ENCODE data around the gene ZNF804A. TPM values are rescaled to one million over a fixed set of nuclear protein-coding genes. Genes with fewer than 3 reads are reported as not detected.

Gene ZNF804A
- 0.10 and 0.24 TPM in 2 replicates for total RNA-seq (2014; rRNA removed; shearing (Covaris generic))

DNA sequence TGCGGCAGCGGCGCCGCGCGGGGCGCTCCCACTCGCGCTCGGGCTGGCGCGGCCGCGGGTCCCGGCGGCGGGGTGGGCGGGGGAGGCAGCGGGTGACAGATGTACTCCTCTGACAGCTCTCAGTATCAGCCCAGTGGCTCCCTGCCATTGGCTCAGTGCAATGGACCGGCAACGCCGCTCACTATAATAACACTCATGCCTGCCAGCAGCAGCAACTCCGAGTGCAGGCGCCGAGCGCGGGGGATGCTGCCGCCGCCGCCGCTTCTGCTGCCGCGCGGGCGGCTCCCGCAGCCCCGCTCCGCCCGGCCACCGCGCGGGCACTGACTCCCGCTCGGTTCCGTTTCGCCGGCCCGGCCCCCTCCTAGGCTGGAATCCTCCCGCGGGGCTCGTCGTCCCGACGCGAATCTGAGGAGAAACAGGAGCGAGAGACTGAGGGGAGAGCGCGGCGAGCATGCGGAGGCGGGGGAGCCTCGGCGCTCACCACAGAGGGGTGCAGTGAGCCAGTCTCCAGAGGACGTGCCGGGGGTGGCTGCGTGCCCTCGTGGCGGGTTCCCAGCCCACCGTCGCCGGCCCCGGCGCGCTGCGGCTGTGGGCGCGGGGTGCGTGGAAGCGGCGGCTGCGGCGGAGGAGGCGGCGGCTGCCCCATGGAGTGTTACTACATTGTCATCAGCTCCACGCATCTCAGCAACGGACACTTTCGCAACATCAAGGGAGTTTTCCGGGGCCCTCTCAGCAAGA lies at the start of gene ZNF804A:
Gene ZNF804A (plus strand): TSS at position 214 of the 738 bp plus-strand sequence. CDS start 431 bp downstream, at position 645.
- peak; percentile 35 for DNase-seq (ENCODE audit: low read depth)

DNA sequence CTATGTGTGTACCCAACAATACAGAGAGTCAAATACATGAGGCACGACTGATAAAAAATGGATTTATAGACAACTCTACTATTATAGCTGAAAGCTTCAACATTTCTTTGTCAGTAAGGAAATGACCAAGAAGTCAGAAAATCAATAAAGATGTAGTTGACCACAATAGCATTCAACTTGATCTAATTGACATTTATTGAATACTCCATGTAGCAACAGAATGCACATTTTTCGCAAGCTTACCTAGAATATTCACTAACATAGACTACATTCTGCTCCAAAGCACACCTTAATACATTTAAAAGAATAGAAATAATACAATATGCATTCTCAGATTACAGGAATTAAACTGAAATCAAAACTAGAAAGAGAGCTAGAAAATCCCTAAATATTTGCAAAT lies 49.2 kb upstream of the ZNF804A start:
- DNase-seq (ENCODE audit: low read depth), result no peak

DNA sequence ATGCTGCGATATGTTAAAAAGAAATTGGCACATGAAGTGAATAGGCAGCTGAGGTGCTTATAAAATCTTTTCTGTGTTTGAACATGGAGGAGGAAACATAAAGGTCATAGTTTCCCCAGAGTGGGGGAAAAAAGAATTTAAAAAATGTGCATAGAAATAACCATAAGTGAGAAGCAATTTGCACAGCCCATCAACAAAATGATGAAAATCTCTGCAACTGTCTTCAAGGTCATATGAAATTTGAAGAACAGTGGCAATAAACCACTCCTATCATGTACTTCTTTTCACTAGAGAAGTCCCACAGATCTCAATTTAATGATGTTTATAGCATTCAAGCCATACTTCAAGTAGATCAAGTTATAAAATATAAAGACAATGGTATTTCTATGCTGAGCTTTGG lies 46.7 kb upstream of the ZNF804A start:
- no peak for DNase-seq (ENCODE audit: low read depth)

DNA sequence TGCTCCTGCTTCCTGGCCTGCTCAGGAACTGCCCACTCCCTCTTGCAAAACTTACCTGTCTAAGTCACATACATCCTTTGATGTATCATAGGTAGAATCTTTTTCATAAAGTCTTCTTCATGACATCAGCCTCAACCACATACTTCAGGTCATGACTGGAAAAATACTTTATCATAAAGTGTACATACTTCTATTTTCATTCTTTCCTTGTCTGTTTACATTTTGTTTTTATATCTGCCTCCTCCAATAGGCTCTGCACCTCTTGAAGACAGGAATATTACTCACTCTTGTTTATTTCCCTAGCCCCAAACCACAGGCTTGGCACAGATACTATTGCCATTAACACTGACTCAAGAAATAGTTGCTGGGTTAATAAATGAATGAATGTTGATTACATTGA lies 43.6 kb upstream of the ZNF804A start:
- DNase-seq (ENCODE audit: low read depth), result no peak

DNA sequence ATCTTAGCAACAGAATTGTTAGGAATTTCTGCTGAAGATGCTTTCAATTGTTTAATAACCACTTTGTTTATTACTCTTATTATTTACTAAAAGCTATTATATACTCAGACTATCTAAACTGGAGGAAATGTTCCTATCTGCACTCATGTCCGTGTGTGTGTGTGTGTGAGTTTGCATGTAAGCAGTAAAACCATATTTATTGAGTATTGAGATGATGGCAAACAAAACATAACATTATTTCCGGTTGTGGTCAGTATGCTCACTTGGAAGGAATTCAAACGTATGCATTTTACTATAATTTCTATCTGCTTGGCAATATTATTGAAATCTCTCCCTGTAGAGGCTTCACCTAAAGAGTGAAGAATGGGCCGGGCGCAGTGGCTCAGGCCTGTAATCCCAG lies 43.0 kb upstream of the ZNF804A start:
- no peak for DNase-seq (ENCODE audit: low read depth)

DNA sequence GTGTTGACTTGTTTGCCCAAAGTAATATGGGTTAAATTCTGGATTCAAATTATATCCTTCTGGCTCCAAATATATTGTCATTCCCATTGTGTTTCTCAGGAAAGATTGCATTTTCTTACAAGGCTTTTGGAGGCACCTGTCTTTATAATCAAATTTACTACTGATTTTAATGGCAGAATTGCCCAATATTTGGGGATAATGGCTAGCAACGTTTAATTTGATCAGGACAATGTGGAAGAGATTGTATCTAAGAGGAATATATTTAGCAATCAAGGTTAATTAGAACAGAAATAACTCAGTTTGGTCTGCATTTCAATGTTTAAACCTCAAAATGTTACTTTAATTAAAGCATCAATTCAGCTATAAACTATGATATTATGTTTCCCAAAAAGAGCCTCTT lies 41.7 kb upstream of the ZNF804A start:
- DNase-seq (ENCODE audit: low read depth), result no peak

DNA sequence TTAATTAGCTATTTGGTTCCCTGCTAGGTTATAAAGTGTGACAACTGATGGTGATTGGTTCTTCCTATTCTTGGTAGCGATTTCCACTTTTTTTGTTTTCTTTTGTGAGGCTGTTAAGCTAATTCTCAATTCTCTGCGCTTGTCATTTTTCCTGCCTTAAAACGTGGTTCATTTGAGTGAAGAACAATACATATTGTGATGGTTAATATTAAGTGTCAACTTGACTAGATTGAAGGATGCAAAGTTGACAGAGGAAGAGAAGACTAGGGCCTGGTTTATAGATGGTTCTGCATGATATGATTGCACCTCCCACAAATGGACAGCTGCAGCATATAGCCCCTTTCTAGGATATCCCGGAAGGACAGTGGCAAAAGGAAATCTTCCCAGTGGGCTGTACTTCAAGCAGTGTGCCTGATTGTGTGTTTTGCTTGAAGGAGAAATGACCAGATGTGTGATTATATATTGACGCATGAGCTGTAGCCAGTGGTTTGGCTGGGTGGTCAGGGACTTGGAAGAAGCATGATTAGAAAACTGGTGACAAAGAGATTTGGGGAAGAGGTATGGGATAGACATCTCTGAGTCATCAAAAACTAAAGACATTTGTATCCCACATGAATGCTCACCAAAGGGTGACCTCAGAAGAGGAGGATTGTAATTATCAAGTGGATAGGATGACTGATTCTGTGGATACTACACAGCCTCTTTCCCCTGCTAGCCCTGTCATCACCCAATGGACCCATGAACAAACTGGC lies 39.4 kb upstream of the ZNF804A start:
- DNase-seq (ENCODE audit: low read depth), result peak; percentile 2

DNA sequence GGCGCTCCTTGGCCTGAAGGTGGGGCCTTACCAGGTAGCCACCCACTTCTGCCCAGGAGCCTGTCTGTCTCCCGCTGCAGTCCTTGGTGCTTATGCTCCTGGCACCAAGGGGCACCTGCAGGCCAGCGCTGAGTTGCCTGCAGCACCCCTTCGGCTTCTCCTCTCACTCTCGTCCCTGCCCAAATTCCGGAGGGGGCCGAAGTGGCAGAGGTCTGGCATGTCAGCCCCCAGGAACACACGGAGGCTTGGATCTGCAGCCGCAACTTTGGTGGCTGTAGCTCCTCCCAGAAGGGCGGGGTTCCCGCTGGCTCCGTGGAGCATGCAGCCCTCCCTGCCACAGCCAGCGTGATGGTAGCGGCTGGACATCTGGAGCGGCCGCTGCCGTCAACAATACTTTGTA lies 37.7 kb upstream of the ZNF804A start:
- no peak for DNase-seq (ENCODE audit: low read depth)

DNA sequence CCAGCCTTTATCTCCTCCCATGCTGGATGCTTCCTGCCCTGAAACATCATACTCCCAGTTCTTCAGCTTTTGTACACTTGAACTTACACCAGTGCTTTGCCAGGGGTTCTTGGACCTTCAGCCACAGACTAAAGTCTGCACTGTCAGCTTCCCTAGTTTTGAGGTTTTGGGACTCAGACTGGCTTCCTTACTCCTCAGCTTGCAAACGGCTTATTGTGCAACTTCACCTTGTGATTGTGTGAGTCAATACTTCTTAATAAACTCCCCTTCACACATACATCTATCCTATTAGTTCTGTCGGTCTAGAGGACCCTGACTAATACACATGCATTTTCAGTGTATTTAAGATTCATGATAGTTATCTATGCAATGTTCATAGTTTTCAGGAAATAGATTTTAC lies 35.8 kb upstream of the ZNF804A start:
- DNase-seq (ENCODE audit: low read depth), result no peak

DNA sequence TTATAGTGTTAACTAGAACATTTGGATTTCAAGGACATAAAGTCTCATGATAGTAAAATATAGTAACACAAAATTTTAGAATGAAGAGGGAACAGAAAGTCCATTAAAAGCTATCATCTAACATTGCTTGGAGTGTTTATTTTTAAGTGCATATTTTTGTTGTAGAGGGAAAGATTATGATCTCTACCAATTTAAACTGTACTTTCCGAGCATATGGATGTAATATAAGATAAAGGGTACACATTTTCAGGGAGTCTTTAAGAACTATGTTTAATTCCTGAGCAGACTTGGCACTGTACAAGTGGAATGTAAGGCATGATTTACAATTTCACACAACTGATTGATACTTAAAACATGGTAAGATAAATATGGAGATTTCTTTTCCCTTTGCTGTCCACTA lies 34.2 kb upstream of the ZNF804A start:
- no peak for DNase-seq (ENCODE audit: low read depth)

DNA sequence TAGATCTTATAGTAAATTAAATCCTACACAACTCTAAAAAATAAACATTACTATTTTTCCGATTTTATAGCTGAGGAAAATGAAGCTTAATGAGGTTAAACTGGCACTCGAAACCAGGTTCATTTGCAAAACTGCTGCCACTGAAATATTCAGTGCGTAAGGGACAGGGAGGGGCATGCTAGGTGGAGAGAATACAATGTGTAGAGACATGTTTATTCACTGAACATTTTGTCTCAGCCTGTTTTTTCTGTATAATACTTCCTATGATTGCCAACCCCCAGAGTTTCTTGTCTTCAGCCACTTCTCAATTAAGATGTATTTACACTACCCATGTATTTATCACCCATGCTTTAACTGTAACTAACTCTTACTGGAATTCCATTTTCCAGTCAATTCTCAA lies 31.6 kb upstream of the ZNF804A start:
- no peak for DNase-seq (ENCODE audit: low read depth)

DNA sequence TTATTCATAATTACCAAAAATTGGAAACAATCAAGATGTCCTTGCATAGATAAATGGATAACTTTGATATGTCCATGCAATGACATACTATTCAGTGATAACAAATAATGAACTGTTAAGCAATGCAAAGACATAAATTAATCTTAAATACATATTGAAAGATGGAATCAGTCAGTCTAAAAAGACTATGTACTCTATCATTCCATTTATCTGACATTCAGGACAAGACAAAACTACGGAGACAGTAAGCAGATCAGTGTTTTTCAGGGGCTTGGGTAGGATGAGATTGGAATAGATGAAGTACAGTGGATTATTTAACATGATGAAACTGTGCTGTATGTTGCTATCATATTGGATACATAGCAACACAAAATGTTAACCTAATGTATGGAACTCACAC lies 21.3 kb upstream of the ZNF804A start:
- DNase-seq (ENCODE audit: low read depth), result no peak

DNA sequence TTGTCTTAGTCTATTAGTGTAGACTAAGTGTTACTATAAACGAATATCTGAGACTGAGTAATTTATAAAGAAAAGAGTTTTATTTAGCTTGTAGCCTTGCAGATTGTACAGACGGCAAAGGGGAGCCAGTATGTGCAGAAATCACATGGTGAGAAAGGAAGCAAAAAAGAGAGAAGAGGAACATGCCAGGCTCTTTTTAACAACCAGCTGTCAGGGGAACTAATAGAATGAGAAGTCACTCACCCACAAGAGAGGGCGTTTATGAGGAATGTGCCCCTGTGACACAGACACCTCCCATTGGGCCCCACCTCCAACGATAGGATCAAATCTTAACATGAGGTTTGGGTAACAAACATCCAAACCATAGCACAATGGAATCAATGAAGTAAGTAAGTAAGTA lies 20.6 kb upstream of the ZNF804A start:
- no peak for DNase-seq (ENCODE audit: low read depth)

DNA sequence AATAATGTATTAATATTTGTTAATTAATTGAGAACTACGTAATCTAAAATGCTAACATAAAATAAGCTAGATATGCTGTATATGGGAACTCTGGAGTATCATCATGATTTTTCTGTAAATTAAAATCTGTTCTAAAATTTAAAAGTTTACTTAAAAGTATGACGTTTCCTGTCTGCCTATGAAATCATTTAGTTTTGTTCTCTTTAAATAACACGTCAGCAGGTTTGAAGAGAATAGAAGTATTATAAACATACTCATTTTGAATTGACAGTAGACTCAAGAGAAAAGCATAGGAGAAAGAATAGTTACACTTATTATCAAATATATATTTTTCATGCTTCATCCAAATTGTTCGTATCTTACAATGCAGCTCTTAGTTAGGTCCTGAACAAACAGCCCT lies 19.1 kb upstream of the ZNF804A start:
- no peak for DNase-seq (ENCODE audit: low read depth)

DNA sequence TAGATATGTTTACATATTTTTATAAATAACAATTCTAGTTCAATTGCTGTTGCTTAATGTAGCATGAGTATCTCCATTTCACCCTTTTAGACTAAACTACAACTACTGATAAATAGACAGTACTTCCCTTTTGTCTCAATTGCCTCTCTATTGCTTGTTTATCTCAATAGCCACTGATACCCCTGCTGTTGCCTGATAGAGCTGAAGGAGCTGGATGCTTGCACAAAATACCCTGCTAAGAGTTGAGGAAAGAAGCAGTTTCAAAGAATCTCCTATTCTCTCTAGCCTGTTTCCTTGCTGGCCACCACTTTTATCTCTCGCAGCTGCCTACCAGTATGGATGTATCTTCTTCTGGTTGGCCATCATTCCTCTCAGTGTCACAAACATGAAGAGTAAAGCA lies 16.9 kb upstream of the ZNF804A start:
- DNase-seq (ENCODE audit: low read depth), result no peak

DNA sequence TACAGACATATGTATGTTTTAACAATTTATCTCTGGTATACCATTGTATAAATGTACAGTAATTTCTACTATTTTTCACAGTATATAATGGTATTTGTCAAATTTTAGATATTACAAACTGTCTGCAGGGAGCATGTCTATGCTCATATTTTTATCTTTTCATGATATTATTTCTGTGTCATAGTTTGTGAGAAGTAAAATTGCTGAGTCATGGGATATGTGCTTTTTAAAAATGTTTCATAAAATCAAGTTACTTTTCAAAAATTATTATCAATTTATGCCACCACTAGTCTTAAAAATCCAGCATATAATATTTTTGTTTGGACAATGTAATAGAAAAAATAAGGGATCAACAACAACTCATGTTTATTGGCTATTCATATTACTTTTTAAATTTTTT lies 9.1 kb upstream of the ZNF804A start:
- no peak for DNase-seq (ENCODE audit: low read depth)

DNA sequence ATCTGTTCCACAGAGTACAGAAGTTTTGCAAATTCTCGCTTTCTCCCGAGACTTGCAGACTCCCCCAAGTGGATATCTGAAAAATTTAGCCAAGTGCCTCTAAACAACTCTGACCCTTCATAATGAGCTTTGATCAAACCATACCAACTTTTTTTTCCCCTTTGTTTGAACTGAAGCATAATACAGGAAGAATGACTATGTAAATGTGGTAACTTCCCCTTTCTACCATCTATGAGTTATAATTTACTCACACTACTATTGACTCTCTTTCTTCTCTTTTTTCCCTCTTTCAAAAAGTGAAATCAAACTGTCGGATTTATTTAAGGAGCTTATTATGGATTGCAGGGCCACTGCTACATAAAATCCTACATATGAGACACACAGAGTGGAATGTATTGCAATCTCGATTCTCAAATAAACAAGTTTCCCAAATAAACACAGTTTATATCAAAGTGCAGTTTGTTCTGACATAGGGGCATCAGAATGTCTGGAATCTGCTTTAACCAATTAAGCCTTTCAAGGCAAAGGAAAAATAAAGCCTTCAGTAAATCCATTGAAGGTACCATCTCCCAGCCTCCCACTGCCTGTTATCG lies 1.4 kb upstream of the ZNF804A start:
- no peak for DNase-seq (ENCODE audit: low read depth)

DNA sequence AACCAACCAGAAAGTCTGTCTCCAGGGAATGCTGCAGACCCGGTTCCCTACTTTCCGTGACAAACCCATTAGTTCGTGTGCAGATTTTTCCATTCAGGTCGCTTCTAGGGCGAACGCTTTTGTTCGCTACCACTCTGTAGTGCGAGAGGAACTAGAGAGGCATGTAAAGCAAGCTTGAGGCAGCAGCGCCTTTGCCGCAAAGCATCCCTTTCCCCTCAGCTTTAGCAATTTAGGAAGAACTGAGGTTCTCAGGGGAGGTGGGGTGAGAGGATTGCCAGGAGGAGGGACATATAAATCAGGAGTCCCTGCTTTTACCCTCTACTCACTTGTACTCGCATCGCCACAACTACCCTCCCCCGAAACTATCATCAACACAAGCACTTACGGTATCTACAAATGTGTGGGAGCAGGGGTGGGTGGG lies 748 bp upstream of the ZNF804A start:
- DNase-seq (ENCODE audit: low read depth), result peak; percentile 5

DNA sequence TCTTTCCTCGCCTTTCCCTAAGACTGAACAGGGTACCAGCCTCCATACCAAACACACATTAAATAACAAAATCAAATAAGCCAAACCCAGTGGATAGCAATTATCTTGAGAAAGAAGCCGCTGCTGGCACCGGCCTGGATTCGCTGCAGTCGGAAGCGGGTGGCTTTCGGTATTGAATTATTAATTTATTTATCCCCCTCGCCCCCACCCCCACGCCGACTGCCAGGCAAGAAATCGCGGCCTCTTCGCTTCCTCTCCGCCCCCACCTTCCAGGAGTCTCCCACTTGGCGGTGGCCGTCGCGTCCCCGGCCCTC lies 370 bp upstream of the ZNF804A start:
- no peak for DNase-seq (ENCODE audit: low read depth)

DNA sequence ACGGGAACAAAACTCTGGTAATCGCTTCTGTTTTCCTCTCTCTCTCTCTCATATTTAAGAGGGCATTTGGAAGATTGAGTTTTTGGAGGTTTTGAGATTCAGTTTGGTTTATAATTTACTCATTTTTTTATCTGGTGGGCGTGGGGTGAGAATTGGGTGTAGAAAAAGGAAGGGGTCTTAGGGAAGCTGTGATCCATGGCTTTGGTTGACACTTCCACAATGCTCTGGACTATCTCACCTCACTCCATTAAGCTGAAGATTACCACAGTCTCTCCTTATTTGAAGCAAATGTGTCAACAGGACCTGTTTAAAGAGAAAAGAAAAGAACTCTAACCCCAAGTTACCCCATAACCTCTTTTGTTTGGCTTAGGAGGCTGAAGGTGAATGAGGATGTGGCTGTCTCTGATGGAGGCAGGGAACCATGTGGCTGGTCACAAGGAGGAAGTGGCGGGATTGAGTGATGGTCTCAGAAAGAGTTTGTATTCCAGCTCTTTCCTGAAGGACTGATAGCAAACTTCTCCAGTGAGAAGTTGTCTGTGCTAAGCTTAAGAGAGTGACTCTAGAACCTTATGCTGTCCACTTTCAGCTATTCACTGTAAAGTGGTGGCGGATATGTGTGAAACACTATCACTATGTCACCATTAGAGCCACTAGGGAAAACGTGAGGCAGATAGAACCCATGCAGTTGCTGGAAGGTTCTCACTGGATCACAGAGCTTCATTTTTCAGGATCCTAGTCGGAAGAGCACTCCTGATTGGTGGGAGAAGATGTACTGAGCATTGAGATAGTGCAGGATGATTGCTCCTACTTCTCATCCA lies 934 bp downstream of the ZNF804A start:
- no peak for DNase-seq (ENCODE audit: low read depth)

DNA sequence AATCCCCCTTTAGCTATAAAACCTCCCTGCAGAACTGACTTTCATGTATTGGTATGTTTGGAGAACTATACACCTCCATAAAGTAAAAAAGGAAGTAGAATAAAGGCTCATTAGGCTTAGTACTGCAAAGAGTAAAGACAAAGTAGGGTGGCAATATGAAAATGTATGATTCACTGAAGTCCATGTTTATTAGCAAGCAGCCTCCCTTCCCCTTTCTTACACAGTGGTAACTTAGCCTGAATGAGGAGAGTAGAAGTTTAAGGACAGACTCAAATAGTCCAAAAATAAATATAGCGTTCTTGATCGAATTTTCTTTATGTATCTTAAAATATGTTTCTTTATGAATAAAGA lies 1.5 kb downstream of the ZNF804A start:
- DNase-seq (ENCODE audit: low read depth), result no peak

DNA sequence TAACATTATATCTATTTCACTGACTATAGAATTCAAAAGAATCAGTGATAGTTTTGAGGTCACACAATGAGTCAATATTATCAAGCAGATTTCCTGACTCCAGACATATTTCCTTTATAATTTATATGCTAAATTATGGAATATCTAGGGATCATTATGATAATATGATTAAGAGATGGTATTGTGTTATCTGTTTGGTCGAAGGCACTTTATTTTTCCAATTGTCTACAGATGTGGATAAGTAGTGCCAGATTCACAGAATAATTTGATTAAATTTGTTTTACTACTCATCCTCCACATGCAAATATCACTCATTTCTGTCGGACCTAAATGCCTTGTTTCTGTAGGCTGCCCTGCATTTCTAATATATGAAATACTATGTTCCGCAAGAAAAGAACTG lies 4.4 kb downstream of the ZNF804A start:
- no peak for DNase-seq (ENCODE audit: low read depth)
